LNCAP (cell line): Measurements from ENCODE around the gene DIS3.

Source experiments
- TF ChIP-seq, protein P1 (sequence below): fragments of 450-650 bp; IDR thresholded peaks from 2 replicates; pipeline ENCODE4 v1.5.1; 2017; ENCODE audit warnings: mild to moderate bottlenecking

The DIS3 gene

DNA sequence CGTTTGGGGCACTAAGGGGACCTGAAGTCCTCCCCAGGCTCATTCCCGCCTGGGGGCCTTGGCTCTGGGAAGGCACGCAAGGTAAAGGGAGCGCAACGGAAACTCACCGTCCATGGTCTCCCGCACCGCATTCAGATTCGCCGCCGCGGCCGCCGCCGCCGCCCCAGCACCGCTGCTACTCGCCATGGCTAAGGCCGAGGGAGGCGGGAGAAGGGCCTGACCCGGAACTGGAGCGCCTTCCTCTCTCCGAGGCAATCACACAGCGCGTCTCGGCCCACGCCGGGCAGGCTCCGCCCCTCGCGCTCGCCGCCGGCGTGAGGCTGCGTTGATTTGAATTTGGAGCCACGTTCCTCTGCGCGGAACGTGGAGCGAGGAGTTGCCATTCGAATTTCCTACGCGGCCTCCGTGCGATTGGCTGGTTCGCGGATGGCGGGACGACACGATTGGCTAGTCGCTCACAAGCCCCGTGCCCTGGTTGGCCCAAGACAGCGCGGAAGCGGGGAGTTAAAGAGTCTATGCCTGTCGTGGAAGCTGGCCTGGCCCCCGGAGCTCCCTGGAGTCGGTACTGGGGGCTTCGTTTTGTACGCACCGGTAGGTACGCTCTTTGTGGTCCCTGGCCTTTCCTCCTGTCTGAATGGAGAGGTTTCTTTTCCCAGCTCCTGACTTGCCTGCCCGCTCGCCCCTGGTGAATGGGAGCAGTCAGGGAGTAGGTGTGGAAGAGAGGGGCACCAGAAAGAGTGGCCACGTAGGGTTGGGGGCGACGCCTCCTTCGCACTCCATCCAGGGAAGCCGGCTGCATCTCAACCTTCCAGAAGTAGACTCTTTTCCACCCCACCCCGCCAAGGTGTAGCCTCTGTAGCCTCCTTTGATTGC lies 54.0 kb downstream of the DIS3 start, which contains the start of the genes BORA and MZT1:
BORA (plus strand) TSS at position 507 of the 873 bp plus-strand sequence. CDS start 1,018 bp downstream, outside the sequence.
MZT1 (minus strand) TSS at position 213 of the 873 bp plus-strand sequence; CDS start at position 186, 27 bp downstream.
- TF ChIP-seq, protein P1, sequence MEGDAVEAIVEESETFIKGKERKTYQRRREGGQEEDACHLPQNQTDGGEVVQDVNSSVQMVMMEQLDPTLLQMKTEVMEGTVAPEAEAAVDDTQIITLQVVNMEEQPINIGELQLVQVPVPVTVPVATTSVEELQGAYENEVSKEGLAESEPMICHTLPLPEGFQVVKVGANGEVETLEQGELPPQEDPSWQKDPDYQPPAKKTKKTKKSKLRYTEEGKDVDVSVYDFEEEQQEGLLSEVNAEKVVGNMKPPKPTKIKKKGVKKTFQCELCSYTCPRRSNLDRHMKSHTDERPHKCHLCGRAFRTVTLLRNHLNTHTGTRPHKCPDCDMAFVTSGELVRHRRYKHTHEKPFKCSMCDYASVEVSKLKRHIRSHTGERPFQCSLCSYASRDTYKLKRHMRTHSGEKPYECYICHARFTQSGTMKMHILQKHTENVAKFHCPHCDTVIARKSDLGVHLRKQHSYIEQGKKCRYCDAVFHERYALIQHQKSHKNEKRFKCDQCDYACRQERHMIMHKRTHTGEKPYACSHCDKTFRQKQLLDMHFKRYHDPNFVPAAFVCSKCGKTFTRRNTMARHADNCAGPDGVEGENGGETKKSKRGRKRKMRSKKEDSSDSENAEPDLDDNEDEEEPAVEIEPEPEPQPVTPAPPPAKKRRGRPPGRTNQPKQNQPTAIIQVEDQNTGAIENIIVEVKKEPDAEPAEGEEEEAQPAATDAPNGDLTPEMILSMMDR, result no peak

DNA sequence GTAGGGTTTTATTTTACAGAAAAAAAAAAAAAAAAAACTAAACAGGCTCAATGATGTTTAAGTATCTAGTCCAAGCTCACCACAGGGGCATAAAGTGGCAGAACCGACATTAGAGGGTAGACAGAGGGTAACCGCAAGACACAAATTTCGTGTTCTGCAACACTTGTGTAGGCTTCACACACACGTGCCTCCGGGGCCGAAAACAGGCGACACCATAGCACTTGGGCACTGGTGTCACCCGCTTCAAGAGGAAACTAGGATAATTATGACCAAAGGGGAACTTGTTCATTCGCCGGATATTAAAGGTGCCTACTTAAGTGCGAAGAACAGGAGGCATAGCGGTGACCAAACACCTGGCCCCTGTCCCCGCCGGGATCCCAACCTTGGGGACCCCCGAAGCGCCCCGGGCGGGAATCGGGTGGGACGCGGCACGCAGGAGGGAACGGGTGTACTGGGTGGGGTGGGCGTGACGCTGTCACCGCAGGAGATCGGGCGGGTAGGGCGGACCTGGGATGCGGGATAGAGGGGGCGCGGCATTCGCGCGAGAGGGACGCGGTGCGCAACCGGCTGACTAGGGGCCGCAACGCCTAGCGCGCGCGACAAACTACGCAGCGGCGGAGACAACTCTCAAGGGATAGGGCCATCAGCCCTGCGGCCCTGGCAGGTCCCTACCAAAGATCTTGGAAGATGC lies 54.8 kb downstream of the DIS3 start:
- TF ChIP-seq, protein P1, result no peak

DNA sequence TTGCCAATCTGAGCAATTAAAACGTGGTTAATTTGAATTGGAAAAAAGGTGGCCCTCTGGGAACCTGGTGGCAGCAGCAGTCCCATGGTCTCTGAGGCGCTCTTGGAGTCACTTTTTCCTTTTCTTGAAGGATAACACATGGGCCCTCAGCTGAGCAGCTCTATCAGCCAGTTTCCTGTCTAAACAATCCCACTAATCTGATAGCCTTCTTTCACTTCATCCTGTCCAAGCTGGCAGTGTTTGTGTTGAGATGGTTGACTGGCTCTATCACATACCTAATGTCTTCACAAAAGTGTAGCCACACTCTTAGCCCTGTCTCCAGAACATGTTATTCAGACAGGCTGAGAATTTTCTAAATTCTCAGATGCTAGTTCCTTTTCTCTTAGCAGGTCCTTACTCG lies 64.9 kb downstream of the DIS3 start:
- TF ChIP-seq, protein P1, result no peak
